ENCODE results near the gene C22orf39.

The C22orf39 gene

GRCh38 chr22:19466848-19467752, 19.6 kb upstream of the C22orf39 start:
- Histone ChIP-seq H3K9me3 (no peaks in the 10 kb centered on the region), H3K4me1 (no peaks in the 10 kb centered on the region), H3K27ac (no peak overlapping the region), H3K27me3 (no peaks in the 10 kb centered on the region), H3K4me3 (no peak overlapping the region), H3K36me3 (peaks cover 91 to 96% (median 94%) of the 10 kb centered on the region in 3 donors)
- DNase-seq: no peak
- intact Hi-C loops (cut with DNase I; ENCODE audit: low total_unique reads): no loop called here
- TF ChIP-seq, protein P1, sequence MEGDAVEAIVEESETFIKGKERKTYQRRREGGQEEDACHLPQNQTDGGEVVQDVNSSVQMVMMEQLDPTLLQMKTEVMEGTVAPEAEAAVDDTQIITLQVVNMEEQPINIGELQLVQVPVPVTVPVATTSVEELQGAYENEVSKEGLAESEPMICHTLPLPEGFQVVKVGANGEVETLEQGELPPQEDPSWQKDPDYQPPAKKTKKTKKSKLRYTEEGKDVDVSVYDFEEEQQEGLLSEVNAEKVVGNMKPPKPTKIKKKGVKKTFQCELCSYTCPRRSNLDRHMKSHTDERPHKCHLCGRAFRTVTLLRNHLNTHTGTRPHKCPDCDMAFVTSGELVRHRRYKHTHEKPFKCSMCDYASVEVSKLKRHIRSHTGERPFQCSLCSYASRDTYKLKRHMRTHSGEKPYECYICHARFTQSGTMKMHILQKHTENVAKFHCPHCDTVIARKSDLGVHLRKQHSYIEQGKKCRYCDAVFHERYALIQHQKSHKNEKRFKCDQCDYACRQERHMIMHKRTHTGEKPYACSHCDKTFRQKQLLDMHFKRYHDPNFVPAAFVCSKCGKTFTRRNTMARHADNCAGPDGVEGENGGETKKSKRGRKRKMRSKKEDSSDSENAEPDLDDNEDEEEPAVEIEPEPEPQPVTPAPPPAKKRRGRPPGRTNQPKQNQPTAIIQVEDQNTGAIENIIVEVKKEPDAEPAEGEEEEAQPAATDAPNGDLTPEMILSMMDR (IDR thresholded peaks at IDR 0.05): no peak

DNA sequence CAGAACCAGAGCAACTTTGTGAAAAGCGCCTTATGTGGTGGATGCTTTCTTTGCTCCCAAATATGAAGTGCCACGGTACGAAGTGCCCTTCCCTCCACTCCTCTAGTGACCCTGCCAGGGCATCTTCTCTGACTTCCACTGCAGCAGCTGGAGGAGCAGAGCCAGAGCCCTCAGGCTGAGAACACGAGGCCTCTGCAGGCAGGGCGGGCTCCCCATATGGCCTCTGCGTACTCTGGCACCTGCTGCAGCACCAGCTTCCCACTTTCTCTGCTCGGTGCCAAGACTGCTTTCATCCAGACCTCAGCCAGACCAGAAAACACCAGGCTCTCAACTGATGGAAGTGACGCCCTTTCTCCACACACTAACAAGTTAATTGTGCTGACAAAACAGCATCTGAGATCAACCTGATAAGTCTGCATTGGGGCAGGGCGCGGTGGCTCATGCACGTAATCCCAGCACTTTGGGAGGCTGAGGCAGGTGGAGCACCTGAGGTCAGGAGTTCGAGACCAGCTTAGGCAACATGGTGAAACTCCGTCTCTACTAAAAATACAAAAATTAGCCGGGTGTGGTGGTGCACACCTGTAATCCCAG, 18.7 kb upstream of the C22orf39 start:
- no peaks in the 10 kb centered on the region for H3K27me3 ChIP-seq
- H3K4me3 ChIP-seq: no peak overlapping the region
- peaks cover 85 to 94% (median 88%) of the 10 kb centered on the region in 3 donors for H3K36me3 ChIP-seq
- no peak overlapping the region for H3K27ac ChIP-seq
- H3K4me1 ChIP-seq: no peaks in the 10 kb centered on the region
- intact Hi-C loops (cut with DNase I; ENCODE audit: low total_unique reads): no loop called here
- H3K9me3 ChIP-seq: no peaks in the 10 kb centered on the region
- DNase-seq: no peak
- TF ChIP-seq, protein P1 (IDR thresholded peaks at IDR 0.05): no peak

DNA sequence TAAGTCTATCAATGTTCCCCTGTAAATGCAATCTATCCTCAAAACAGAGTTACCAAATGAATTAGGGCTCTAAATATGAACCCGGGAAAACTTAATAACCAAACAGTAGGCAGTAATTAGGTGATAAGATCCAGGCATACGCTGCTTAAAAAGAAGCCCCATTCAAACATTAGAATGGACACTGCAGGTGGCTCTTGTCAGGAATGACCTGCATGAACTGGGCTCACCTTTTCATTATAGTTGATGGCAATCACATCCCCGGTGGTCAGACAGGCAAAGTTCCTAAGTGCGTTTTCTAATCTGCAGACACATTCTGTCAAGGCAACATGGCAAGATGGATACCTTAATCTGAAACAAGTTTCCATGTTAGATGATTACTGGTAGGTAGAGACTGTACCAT, 17.5 kb upstream of the C22orf39 start:
- Histone ChIP-seq H3K27me3 (no peaks in the 10 kb centered on the region), H3K9me3 (no peaks in the 10 kb centered on the region), H3K27ac (no peak overlapping the region), H3K4me3 (no peak overlapping the region), H3K4me1 (no peaks in the 10 kb centered on the region), H3K36me3 (peaks cover 73 to 94% (median 88%) of the 10 kb centered on the region in 3 donors)
- no peak for DNase-seq
- intact Hi-C loops (cut with DNase I; ENCODE audit: low total_unique reads): no loop called here
- TF ChIP-seq, protein P1 (IDR thresholded peaks at IDR 0.05): no peak

GRCh38 chr22:19464546-19464945, 17.0 kb upstream of the C22orf39 start:
- peaks cover 69 to 94% (median 87%) of the 10 kb centered on the region in 3 donors for H3K36me3 ChIP-seq
- no peak overlapping the region for H3K27ac ChIP-seq
- no peaks in the 10 kb centered on the region for H3K9me3 ChIP-seq
- DNase-seq: no peak
- no peaks in the 10 kb centered on the region for H3K4me1 ChIP-seq
- H3K27me3 ChIP-seq: no peaks in the 10 kb centered on the region
- H3K4me3 ChIP-seq: no peak overlapping the region
- TF ChIP-seq, protein P1 (IDR thresholded peaks at IDR 0.05): no peak
- intact Hi-C loops (cut with DNase I; ENCODE audit: low total_unique reads): no loop called here

DNA sequence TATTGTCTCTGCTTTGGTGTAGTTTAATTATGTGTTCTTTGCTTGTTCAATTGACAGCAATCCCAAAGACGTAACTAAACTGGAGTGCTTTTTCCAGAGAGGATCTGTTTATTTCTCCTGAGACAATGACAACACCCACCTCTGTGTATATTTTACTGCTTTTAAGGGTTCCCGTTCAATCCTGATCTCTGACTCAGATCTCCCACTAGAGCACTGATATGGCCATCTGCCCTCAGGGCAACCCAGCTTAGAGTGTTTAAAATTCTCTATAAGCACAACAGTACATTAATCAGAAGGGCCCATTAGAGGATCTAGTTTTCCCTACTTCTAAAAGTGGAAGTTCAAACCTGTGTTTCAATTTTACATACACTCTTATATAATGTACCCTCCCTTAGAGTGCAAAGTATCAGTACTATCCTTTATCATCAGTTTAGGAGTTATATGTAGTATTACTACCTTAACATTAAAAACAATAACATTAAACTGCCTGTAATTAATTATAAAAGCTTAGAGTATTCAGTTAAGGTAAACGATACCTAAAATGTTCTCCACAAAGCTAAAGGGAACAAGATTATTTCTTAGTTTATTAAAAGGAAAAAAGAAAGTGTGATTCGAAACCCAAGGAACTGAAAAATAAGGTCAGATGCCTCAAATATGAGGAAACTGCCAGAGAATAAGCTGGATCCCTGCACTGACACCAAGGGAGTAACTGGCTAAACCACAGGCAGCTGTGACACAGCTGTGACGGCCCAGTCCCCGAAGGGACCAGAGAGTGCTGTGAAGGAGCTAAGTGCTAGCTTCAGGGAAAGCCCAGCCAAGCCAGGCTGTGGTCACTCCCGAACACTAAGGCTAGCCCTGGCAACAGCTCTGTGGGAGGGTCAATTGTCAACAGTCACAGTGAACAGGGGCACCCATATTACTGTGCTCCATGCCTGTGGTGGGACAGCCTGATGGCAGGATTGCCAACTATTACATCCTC, 16.3 kb upstream of the C22orf39 start:
- TF ChIP-seq, protein P1 (IDR thresholded peaks at IDR 0.05): no peak
- Histone ChIP-seq H3K27me3 (no peaks in the 10 kb centered on the region), H3K9me3 (no peaks in the 10 kb centered on the region), H3K4me3 (no peak overlapping the region), H3K27ac (no peak overlapping the region), H3K36me3 (peaks cover 65 to 94% (median 85%) of the 10 kb centered on the region in 3 donors), H3K4me1 (no peaks in the 10 kb centered on the region)
- intact Hi-C loops (cut with DNase I; ENCODE audit: low total_unique reads): no loop called here
- DNase-seq: no peak
